Astrocyte (in vitro differentiated cells and primary cell): ENCODE results near the gene POLE. TPM values are rescaled to one million over a fixed set of nuclear protein-coding genes. Genes with fewer than 3 reads are reported as not detected.

ENCODE experiments used
- DNase-seq: peaks from one replicate; pipeline ENCODE4 v3.0.0-alpha.2; 2010; ENCODE audit warnings: low read depth
- FAIRE-seq: peaks from 2 replicates; lab custom pipeline; 2011; peaks lifted over from hg19 to GRCh38; lab: Jason Lieb, UNC
- H2AFZ ChIP-seq: 2 replicates; pipeline ENCODE4 v1.6.0; 2012; ENCODE audit warnings: low read depth, low read length, inconsistent platforms
- H3K27ac ChIP-seq: 2 replicates; pipeline ENCODE4 v1.5.1; 2011; ENCODE audit warnings: low read depth, low read length, inconsistent platforms
- H3K27me3 ChIP-seq: 2 replicates; pipeline ENCODE4 v1.6.0; 2011; ENCODE audit warnings: low read length, inconsistent platforms; ENCODE audit not compliant: insufficient read depth
- H3K36me3 ChIP-seq: 2 replicates; pipeline ENCODE4 v1.5.1; 2011; ENCODE audit warnings: low read length, inconsistent platforms; ENCODE audit not compliant: insufficient read depth
- H3K4me1 ChIP-seq: 2 replicates; pipeline ENCODE4 v1.5.1; 2011; ENCODE audit warnings: low read length, inconsistent platforms; ENCODE audit not compliant: insufficient read depth
- H3K4me2 ChIP-seq: 2 replicates; pipeline ENCODE4 v1.6.0; 2012; ENCODE audit warnings: low read length, inconsistent platforms
- H3K4me3 ChIP-seq: 2 replicates; pipeline ENCODE4 v1.5.1; 2011; ENCODE audit warnings: low read depth, mild to moderate bottlenecking, low read length, inconsistent platforms; ENCODE audit not compliant: insufficient read depth
- H3K79me2 ChIP-seq: 2 replicates; pipeline ENCODE4 v1.6.0; 2012; ENCODE audit warnings: mild to moderate bottlenecking, low read length, inconsistent platforms; ENCODE audit not compliant: insufficient read depth
- H3K9ac ChIP-seq: 2 replicates; pipeline ENCODE4 v1.6.0; 2012; ENCODE audit warnings: mild to moderate bottlenecking, low read length, inconsistent platforms
- H3K9me3 ChIP-seq: 2 replicates; pipeline ENCODE4 v1.5.1; 2012; ENCODE audit warnings: low read depth, mild to moderate bottlenecking, low read length, inconsistent platforms; ENCODE audit not compliant: insufficient read depth
- H4K20me1 ChIP-seq: 2 replicates; pipeline ENCODE4 v1.6.0; 2012; ENCODE audit warnings: low read length, inconsistent platforms; ENCODE audit not compliant: insufficient read depth
- H3K27ac Mint-ChIP-seq: one replicate; pipeline ENCODE4 v1.8.0; 2021; ENCODE audit warnings: mild to moderate bottlenecking, mixed read lengths; ENCODE audit not compliant: unreplicated experiment
- H3K27me3 Mint-ChIP-seq: one replicate; pipeline ENCODE4 v1.8.0; 2021; ENCODE audit warnings: low read depth, mixed read lengths; ENCODE audit not compliant: unreplicated experiment
- H3K36me3 Mint-ChIP-seq: one replicate; pipeline ENCODE4 v1.8.0; 2021; ENCODE audit warnings: low read depth, mixed read lengths; ENCODE audit not compliant: unreplicated experiment
- H3K4me1 Mint-ChIP-seq: one replicate; pipeline ENCODE4 v1.8.0; 2021; ENCODE audit warnings: low read depth, mixed read lengths; ENCODE audit not compliant: unreplicated experiment
- H3K4me3 Mint-ChIP-seq: one replicate; pipeline ENCODE4 v1.8.0; 2021; ENCODE audit warnings: mild to moderate bottlenecking, moderate library complexity, mixed read lengths; ENCODE audit not compliant: unreplicated experiment
- H3K9me3 Mint-ChIP-seq: one replicate; pipeline ENCODE4 v1.8.0; 2021; ENCODE audit warnings: mild to moderate bottlenecking, mixed read lengths; ENCODE audit not compliant: unreplicated experiment
- CTCF ChIP-seq: IDR thresholded peaks from 2 replicates; pipeline ENCODE4 v1.5.1; 2011; ENCODE audit warnings: low read depth, mild to moderate bottlenecking, inconsistent platforms, low read length, moderate library complexity; ENCODE audit not compliant: insufficient read depth
- EZH2 ChIP-seq: IDR thresholded peaks from 2 replicates; pipeline ENCODE4 v1.6.1; 2012; ENCODE audit warnings: mild to moderate bottlenecking, low read length, inconsistent platforms; ENCODE audit not compliant: insufficient read depth
- microRNA-seq: library from miRNA; unstranded; fragments of <30 nt; microRNA quantifications from one replicate; pipeline ENCODE4 v1.2.0, GENCODE V29; 2020
- total RNA-seq: library from RNA; stranded (reverse); gene quantifications from 2 replicates; pipeline ENCODE4 v1.2.1, GENCODE V29; 2021

Gene POLE
- total RNA-seq, 1 donor from 2014 or later: 15.4 TPM

GRCh38 chr12:132574271-132574996 lies 112.7 kb downstream of the POLE start:
- FAIRE-seq: no peak
- TF ChIP-seq CTCF: no peak
- TF ChIP-seq EZH2: no peak
- DNase-seq: no peak
- H3K9me3 Mint-ChIP-seq: no peaks in the 10 kb centered on the region
- no peaks in the 10 kb centered on the region for H3K4me1 Mint-ChIP-seq
- Histone ChIP-seq H2AFZ (no peak overlapping the region), H3K4me2 (no peak overlapping the region), H4K20me1 (no peaks in the 10 kb centered on the region), H3K36me3 (peaks cover 3% of the 10 kb centered on the region), H3K27me3 (no peaks in the 10 kb centered on the region), H3K9me3 (no peaks in the 10 kb centered on the region), H3K27ac (no peak overlapping the region), H3K4me1 (no peaks in the 10 kb centered on the region), H3K79me2 (no peaks in the 10 kb centered on the region), H3K9ac (no peak overlapping the region), H3K4me3 (no peak overlapping the region)
- peaks cover 4% of the 10 kb centered on the region for H3K27me3 Mint-ChIP-seq
- H3K4me3 Mint-ChIP-seq: no peak overlapping the region
- peaks cover 13% of the 10 kb centered on the region for H3K36me3 Mint-ChIP-seq
- no peak overlapping the region for H3K27ac Mint-ChIP-seq

Small RNA genes lying within 50 kb of the gene (microRNA-seq; reads per million reads assigned to microRNA genes)
- 3.3 reads per million, percentile 9 among the genes with 10 or more reads in this experiment for gene MIR6763

Other genes starting within 250 kb of the POLE start
- 36.6 and 43.8 TPM in 2 replicates for gene FBRSL1, start 197.2 kb downstream of the POLE start, total RNA-seq
- gene LRCOL1, start 76.8 kb downstream of the POLE start, total RNA-seq: not detected in 2 replicates
- not detected in 2 replicates for gene P2RX2, start 68.6 kb downstream of the POLE start, total RNA-seq
- gene PXMP2, start 245 bp upstream of the POLE start, total RNA-seq: 8.1 and 9.0 TPM in 2 replicates
- 33.3 and 43.4 TPM in 2 replicates for gene PGAM5, start 23.5 kb upstream of the POLE start, total RNA-seq
- 123 and 140 TPM in 2 replicates for gene ANKLE2, start 74.5 kb upstream of the POLE start, total RNA-seq
- gene GOLGA3, start 141.5 kb upstream of the POLE start, total RNA-seq: 86.7 and 97.8 TPM in 2 replicates
- gene CHFR, start 200.3 kb upstream of the POLE start, total RNA-seq: 60.4 and 66.6 TPM in 2 replicates